Measurements from ENCODE around the gene KIF24.

KIF24 gene

GRCh38 chr9:34289159-34289558 is 39.9 kb downstream of the KIF24 start:
- H3K27ac ChIP-seq = no peak overlapping the region
- TF ChIP-seq CTCF (conservative IDR thresholded peaks at IDR 0.05) = no peak
- TF ChIP-seq ZFX (IDR thresholded peaks at IDR 0.05) = no peak

- TF ChIP-seq ZFX (IDR thresholded peaks at IDR 0.05) (no peak), CTCF (conservative IDR thresholded peaks at IDR 0.05) (no peak)
- no peak overlapping the region for H3K27ac ChIP-seq
These were observed 47.0 kb downstream of the KIF24 start for GRCh38 chr9:34282096-34282495.

GRCh38 chr9:34279411-34279810 is 49.7 kb downstream of the KIF24 start:
- TF ChIP-seq ZFX (IDR thresholded peaks at IDR 0.05) (no peak), CTCF (conservative IDR thresholded peaks at IDR 0.05) (no peak)
- H3K27ac ChIP-seq = no peak overlapping the region

Data from C4-2B (cell line).